ENCODE measurements around the gene NPM1.
"Not testable (repeated sequence)": the region's sequence is repeated elsewhere in the genome, so short reads cannot be mapped to it uniquely, and the experiment has no call there.

Gene NPM1

DNA sequence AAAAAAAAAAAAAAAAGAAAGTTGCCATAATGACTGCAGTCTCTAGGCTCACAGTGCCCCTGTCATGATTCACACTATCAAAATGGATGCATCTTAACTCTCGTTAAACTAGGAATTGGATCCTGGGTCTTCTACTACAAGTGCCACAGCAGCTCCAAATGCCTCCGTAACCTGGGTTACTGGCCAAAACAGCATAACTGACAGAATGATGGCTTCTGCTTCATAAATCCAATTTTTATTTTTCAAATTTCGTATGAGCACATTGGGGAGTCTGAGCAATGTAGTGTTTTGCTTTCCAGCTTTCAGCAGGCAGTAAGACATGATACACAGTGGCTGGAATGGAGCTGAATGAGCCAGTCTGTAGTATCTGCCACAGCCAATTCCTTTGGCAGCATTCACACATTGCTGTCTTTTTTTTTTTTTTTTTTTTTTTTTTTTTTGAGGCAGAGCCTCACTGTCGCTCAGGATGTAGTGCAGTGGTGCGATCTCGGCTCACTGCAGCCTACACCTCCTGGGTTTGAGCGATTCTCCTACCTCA lies 36.0 kb upstream of the NPM1 start:
- Histone ChIP-seq H3K4me3 (replicated peaks; ENCODE audit: low read depth, low read length) (no peak overlapping the region), H3K27me3 (replicated peaks; ENCODE audit: control insufficient read depth, insufficient read depth, low read length) (no peaks in the 10 kb centered on the region), H3K36me3 (ENCODE audit: control insufficient read depth, insufficient read depth, low read length) (no peaks in the 10 kb centered on the region)
- TF ChIP-seq, protein P1, sequence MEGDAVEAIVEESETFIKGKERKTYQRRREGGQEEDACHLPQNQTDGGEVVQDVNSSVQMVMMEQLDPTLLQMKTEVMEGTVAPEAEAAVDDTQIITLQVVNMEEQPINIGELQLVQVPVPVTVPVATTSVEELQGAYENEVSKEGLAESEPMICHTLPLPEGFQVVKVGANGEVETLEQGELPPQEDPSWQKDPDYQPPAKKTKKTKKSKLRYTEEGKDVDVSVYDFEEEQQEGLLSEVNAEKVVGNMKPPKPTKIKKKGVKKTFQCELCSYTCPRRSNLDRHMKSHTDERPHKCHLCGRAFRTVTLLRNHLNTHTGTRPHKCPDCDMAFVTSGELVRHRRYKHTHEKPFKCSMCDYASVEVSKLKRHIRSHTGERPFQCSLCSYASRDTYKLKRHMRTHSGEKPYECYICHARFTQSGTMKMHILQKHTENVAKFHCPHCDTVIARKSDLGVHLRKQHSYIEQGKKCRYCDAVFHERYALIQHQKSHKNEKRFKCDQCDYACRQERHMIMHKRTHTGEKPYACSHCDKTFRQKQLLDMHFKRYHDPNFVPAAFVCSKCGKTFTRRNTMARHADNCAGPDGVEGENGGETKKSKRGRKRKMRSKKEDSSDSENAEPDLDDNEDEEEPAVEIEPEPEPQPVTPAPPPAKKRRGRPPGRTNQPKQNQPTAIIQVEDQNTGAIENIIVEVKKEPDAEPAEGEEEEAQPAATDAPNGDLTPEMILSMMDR (IDR thresholded peaks at IDR 0.05; ENCODE audit: insufficient read depth, low read length, poor library complexity, severe bottlenecking): no peak
- no peak for DNase-seq (ENCODE audit: extremely low read depth, insufficient read length)

DNA sequence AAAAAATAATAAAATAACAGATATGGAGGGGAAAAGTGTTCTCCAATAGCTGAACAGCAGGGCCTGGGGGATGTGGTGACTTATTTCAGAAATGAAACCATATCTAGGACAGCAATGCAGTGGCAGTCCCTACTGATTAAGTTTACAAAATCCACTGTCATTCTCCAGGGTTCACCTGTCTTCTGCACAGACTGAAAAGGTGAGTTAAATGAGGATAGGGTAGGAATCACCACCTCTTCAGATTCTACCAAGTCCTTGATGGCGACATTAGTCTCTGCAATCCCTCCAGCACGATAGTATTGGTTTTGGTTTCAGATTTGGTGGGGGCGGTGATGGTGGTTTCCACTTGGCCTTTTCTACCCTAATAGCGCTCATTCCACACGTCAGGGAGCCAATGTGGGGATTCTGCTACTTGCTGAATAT lies 32.3 kb upstream of the NPM1 start:
- H3K27me3 ChIP-seq (replicated peaks; ENCODE audit: control insufficient read depth, insufficient read depth, low read length): no peaks in the 10 kb centered on the region
- TF ChIP-seq, protein P1 (IDR thresholded peaks at IDR 0.05; ENCODE audit: insufficient read depth, low read length, poor library complexity, severe bottlenecking): no peak
- peak; percentile 37 for DNase-seq (ENCODE audit: extremely low read depth, insufficient read length)
- H3K36me3 ChIP-seq (ENCODE audit: control insufficient read depth, insufficient read depth, low read length): no peaks in the 10 kb centered on the region
- H3K4me3 ChIP-seq (replicated peaks; ENCODE audit: low read depth, low read length): peak overlapping the region; percentile 34

DNA sequence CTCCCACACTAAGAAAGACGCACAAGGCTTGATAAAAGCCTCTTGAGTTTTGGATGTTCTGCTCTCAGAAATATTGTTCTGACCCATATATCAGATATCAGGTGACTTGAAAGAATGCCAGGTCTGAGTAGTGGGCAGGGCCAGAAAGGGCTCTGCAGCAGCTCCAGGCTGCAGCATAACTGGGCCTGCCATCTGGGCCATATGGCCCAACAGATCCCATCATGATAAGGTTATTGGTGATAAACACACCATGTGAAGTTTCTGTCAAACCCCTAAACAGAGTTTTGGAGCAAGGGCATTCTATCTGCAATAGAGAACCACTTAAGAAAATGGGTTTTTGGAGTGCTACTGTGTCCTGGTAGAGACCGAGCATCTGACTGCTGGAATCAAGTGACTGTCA lies 29.8 kb upstream of the NPM1 start:
- TF ChIP-seq, protein P1 (IDR thresholded peaks at IDR 0.05; ENCODE audit: insufficient read depth, low read length, poor library complexity, severe bottlenecking): no peak
- no peak for DNase-seq (ENCODE audit: extremely low read depth, insufficient read length)
- H3K4me3 ChIP-seq (replicated peaks; ENCODE audit: low read depth, low read length): no peak overlapping the region
- no peaks in the 10 kb centered on the region for H3K27me3 ChIP-seq (replicated peaks; ENCODE audit: control insufficient read depth, insufficient read depth, low read length)
- H3K36me3 ChIP-seq (ENCODE audit: control insufficient read depth, insufficient read depth, low read length): no peaks in the 10 kb centered on the region

DNA sequence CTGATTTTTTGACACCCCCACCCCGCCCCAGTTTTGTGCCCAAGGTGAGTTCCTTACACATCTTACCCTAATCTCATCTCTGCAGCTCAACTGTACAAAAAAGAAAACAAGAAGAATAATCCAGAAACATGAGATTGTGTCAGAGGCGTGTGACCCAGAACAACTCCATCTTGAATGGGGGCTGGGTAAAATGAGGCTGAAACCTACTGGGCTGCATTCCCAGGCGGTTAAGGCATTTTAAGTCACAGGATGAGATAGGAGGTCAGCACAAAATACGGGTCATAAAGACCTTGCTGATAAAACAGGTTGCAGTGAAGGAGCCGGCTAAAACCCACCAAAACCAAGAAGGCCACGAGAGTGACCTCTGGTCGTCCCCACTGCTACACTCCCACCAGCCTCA lies 26.5 kb upstream of the NPM1 start:
- DNase-seq (ENCODE audit: extremely low read depth, insufficient read length); H3K4me3 ChIP-seq (replicated peaks; ENCODE audit: low read depth, low read length); H3K36me3 ChIP-seq (ENCODE audit: control insufficient read depth, insufficient read depth, low read length); H3K27me3 ChIP-seq (replicated peaks; ENCODE audit: control insufficient read depth, insufficient read depth, low read length): not testable (repeated sequence)

DNA sequence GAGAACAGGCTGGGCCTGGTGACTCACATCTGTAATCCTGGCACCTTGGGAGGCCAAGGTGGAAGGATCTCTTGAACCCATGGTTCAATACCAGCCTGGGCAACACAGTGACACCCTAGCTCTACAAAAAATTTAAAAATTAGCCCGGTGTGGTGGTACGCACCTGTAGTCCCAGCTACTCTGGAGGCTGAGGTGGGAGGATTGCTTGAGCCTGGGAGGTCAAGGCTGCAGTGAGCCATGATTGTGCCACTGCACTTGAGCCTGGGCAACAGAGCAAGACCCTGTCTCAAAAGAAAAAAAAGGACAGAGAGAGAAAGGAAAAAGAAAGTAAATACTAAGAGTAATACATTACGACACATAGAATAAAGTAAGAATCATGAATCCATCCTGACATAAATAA lies 24.4 kb upstream of the NPM1 start:
- not testable (repeated sequence) for H3K36me3 ChIP-seq (ENCODE audit: control insufficient read depth, insufficient read depth, low read length); H3K4me3 ChIP-seq (replicated peaks; ENCODE audit: low read depth, low read length); DNase-seq (ENCODE audit: extremely low read depth, insufficient read length)

GRCh38 chr5:171363846-171364245 lies 23.8 kb upstream of the NPM1 start:
- no peak overlapping the region for H3K4me3 ChIP-seq (replicated peaks; ENCODE audit: low read depth, low read length)
- no peak for DNase-seq (ENCODE audit: extremely low read depth, insufficient read length)
- TF ChIP-seq, protein P1 (IDR thresholded peaks at IDR 0.05; ENCODE audit: insufficient read depth, low read length, poor library complexity, severe bottlenecking): no peak
- no peaks in the 10 kb centered on the region for H3K27me3 ChIP-seq (replicated peaks; ENCODE audit: control insufficient read depth, insufficient read depth, low read length)
- no peaks in the 10 kb centered on the region for H3K36me3 ChIP-seq (ENCODE audit: control insufficient read depth, insufficient read depth, low read length)

More for the DNA sequence above, 24.4 kb upstream of the NPM1 start:
- not testable (repeated sequence) for H3K27me3 ChIP-seq (replicated peaks; ENCODE audit: control insufficient read depth, insufficient read depth, low read length)

DNA sequence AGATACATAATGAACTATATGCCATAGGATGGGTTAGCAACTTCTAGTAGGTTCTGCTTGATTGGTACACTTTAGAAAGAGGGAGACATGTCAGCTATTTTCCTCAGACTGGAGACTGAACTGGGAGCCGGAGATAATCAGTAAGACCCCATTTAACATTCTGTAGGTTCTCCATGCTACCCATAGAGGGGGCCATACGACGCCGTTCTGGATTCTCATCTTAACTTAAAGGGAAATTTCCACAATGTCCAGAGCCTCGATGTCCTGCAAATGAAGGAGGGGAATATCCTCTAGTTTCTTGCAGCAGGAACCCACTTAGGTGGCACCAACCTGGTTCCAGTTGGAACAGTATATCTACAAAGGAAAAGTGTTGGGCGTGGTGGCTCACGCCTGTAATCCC lies 22.3 kb upstream of the NPM1 start:
- Histone ChIP-seq H3K36me3 (ENCODE audit: control insufficient read depth, insufficient read depth, low read length) (no peaks in the 10 kb centered on the region), H3K27me3 (replicated peaks; ENCODE audit: control insufficient read depth, insufficient read depth, low read length) (no peaks in the 10 kb centered on the region), H3K4me3 (replicated peaks; ENCODE audit: low read depth, low read length) (no peak overlapping the region)
- DNase-seq (ENCODE audit: extremely low read depth, insufficient read length): no peak
- TF ChIP-seq, protein P1 (IDR thresholded peaks at IDR 0.05; ENCODE audit: insufficient read depth, low read length, poor library complexity, severe bottlenecking): peak; percentile 46

Data from GM06990 (cell line).